PC-9 (cell line): ENCODE data around the gene SHC1. TPM values are rescaled to one million over a fixed set of nuclear protein-coding genes. Genes with fewer than 3 reads are reported as not detected.

Experiments used
- BruUV-seq: library from RNA; stranded (reverse); fragments of 400-500 nt; replicated peaks from 2 replicates; lab custom pipeline; 2021; lab: Mats Ljungman, UMichigan
- CTCF ChIA-PET: fragments of 300-600 bp; sonication (Branson Sonifier 250); formaldehyde crosslinking; loops from one replicate; lab custom pipeline; 2022; ENCODE audit warnings: antibody characterized with exemption; lab: Charles Lee
- POLR2A ChIA-PET: fragments of 300-600 bp; sonication (Branson Sonifier 250); formaldehyde crosslinking; loops from one replicate; lab custom pipeline; 2022; ENCODE audit warnings: antibody characterized with exemption; ENCODE audit not compliant: unreplicated experiment; lab: Charles Lee
- DNase-seq, 2 experiments: peaks; one replicate each; pipeline versions ENCODE4 v3.0.0 to v3.0.0-alpha.2; 2015 to 2022; ENCODE audit warnings: mixed read lengths in 1 of 2
- H2AFZ ChIP-seq: fragments of 200-600 bp; sonication (generic); 2 replicates; pipeline ENCODE4 v1.8.1; 2017; ENCODE audit warnings: antibody characterized with exemption
- H3F3A ChIP-seq: fragments of 200-600 bp; sonication (generic); 2 replicates; pipeline ENCODE4 v1.8.1; 2017; ENCODE audit warnings: antibody characterized with exemption, mild to moderate bottlenecking, low read depth; ENCODE audit not compliant: insufficient read depth
- H3K27ac ChIP-seq: fragments of 200-600 bp; sonication (generic); 2 replicates; pipeline ENCODE4 v1.6.1; 2016; ENCODE audit warnings: mixed run types
- H3K27me3 ChIP-seq: fragments of 200-600 bp; sonication (generic); 2 replicates; pipeline ENCODE4 v1.6.1; 2016; ENCODE audit warnings: low read depth, mixed run types; ENCODE audit not compliant: insufficient read depth
- H3K36me3 ChIP-seq: fragments of 200-600 bp; sonication (generic); 2 replicates; pipeline ENCODE4 v1.6.1; 2016; ENCODE audit warnings: low read depth, mixed run types
- H3K4me1 ChIP-seq: fragments of 200-600 bp; sonication (generic); replicated peaks from 2 replicates; pipeline ENCODE4 v1.6.1; 2016; ENCODE audit warnings: mixed run types; ENCODE audit not compliant: insufficient read depth
- H3K4me2 ChIP-seq: fragments of 200-600 bp; sonication (generic); 2 replicates; pipeline ENCODE4 v1.6.1; 2017; ENCODE audit warnings: mixed run types
- H3K4me3 ChIP-seq: fragments of 200-600 bp; sonication (generic); 2 replicates; pipeline ENCODE4 v1.6.1; 2016; ENCODE audit warnings: mixed run types
- H3K79me2 ChIP-seq: fragments of 200-600 bp; sonication (generic); 2 replicates; pipeline ENCODE4 v1.6.1; 2017; ENCODE audit warnings: low read depth, mixed run types
- H3K9me2 ChIP-seq: fragments of 200-600 bp; sonication (generic); 2 replicates; pipeline ENCODE4 v1.8.1; 2017; ENCODE audit warnings: mild to moderate bottlenecking; ENCODE audit not compliant: insufficient read depth
- H3K9me3 ChIP-seq: fragments of 200-600 bp; sonication (generic); 2 replicates; pipeline ENCODE4 v1.8.1; 2016; ENCODE audit warnings: low read depth; ENCODE audit not compliant: insufficient read depth
- H4K20me1 ChIP-seq: fragments of 200-600 bp; sonication (generic); 2 replicates; pipeline ENCODE4 v1.8.1; 2017; ENCODE audit not compliant: insufficient read depth
- CTCF ChIP-seq: fragments of 200-600 bp; sonication (generic); conservative IDR thresholded peaks from 2 replicates; pipeline ENCODE4 v1.6.1; 2017; ENCODE audit warnings: mixed run types, antibody characterized with exemption, mild to moderate bottlenecking, moderate library complexity
- EZH2 ChIP-seq: fragments of 200-600 bp; sonication (generic); IDR thresholded peaks from 2 replicates; pipeline ENCODE4 v1.8.0; 2017; ENCODE audit warnings: antibody characterized with exemption, low read depth
- intact Hi-C: fragments of 100-400 bp; cut with micrococcal nuclease; formaldehyde crosslinking; loops from one replicate; pipeline ENCODE4 v1.10.0; 2022; ENCODE audit not compliant: unreplicated experiment
- total RNA-seq: library from RNA; stranded (reverse); gene quantifications from 2 replicates; pipeline ENCODE4 v1.2.3, GENCODE V29; 2021

SHC1 gene
- total RNA-seq, 1 experiment from 2014 or later, result 210 TPM

- Histone ChIP-seq H2AFZ (peak within 1 kb of the TSS; percentile 76), H3K27ac (0 out of 2 replicates have a peak within 1 kb of the TSS, but pooled peaks have one; percentile 16), H3K9me2 (no peaks in the 10 kb centered on the region), H3K36me3 (no peaks in the 10 kb centered on the region), H3K9me3 (no peaks in the 10 kb centered on the region), H3K4me2 (peak within 1 kb of the TSS; percentile 91), H3K27me3 (no peaks in the 10 kb centered on the region), H3K4me1 (peaks cover 14% of the 10 kb centered on the region), H3F3A (peaks cover 19% of the 10 kb centered on the region), H4K20me1 (no peaks in the 10 kb centered on the region), H3K4me3 (peak within 1 kb of the TSS; percentile 75), H3K79me2 (peaks cover 10% of the 10 kb centered on the region)
- TF ChIP-seq EZH2 (no peak), CTCF (peak; percentile 56; the same call in 1 of the 2 replicates)
- BruUV-seq, result no TSS peak
- peak; percentile 82 to 84 for DNase-seq
- POLR2A ChIA-PET, result interaction anchor here (0.7 to 1.3 kb wide), 7 partner anchors 10 to 56 kb away, joined by 4 to 8 read pairs (median 5); partner anchors contain the start of genes LENEP and SHC1
- intact Hi-C loops, result loop anchor here (1.0 kb wide), 1 partner anchor 17 kb away; no protein-coding TSS in a partner anchor
- CTCF ChIA-PET, result interaction anchor here (0.5 to 0.9 kb wide), 6 partner anchors 9 to 396 kb away, joined by 3 to 9 read pairs (median 4); partner anchors contain the start of gene ADAM15
Observed at GRCh38 chr1:154955718-154956543, 14.6 kb downstream of the SHC1 start, which contains the start of gene PBXIP1. PBXIP1 (minus strand) TSS chr1:154956099; CDS start chr1:154953721, 2,378 bp downstream.

- Histone ChIP-seq H3K9me2 (no peaks in the 10 kb centered on the region), H3K27ac (0 out of 2 replicates have a peak overlapping the region, but pooled peaks have one; percentile 16), H3K9me3 (no peaks in the 10 kb centered on the region), H3K4me3 (peak overlapping the region; percentile 75), H3K4me2 (peak overlapping the region; percentile 91), H3K36me3 (no peaks in the 10 kb centered on the region), H3K79me2 (peaks cover 2% of the 10 kb centered on the region; the same call in 1 of the 2 replicates), H3K4me1 (peaks cover 8% of the 10 kb centered on the region; the same call in 1 of the 2 replicates), H3K27me3 (no peaks in the 10 kb centered on the region), H3F3A (peaks cover 19% of the 10 kb centered on the region), H4K20me1 (no peaks in the 10 kb centered on the region), H2AFZ (peak overlapping the region; percentile 76)
- ChIA-PET POLR2A (interaction anchor here (0.6 to 1.3 kb wide), 7 partner anchors 11 to 57 kb away, joined by 4 to 8 read pairs (median 5); partner anchors contain the start of genes LENEP and SHC1), CTCF (interaction anchor here (0.5 to 0.9 kb wide), 8 partner anchors 10 to 396 kb away, joined by 3 to 9 read pairs (median 4); partner anchors contain the start of gene ADAM15)
- peak in 1 of 2 experiments; percentile 46 for DNase-seq
- intact Hi-C loops, result no loop called here
- TF ChIP-seq EZH2, result no peak
- TF ChIP-seq CTCF, result no peak
- BruUV-seq, result no TSS peak
Observed at GRCh38 chr1:154955039-154955717, 15.4 kb downstream of the SHC1 start.

- H3K27me3 ChIP-seq, result no peaks in the 10 kb centered on the region
- CTCF ChIA-PET, result interaction anchor here (0.6 to 0.9 kb wide), 2 partner anchors 10 to 15 kb away, joined by 3 read pairs; no protein-coding TSS in a partner anchor
- no peaks in the 10 kb centered on the region for H3K9me3 ChIP-seq
- H3K4me1 ChIP-seq, result peaks cover 8% of the 10 kb centered on the region; the same call in 1 of the 2 replicates
- no peaks in the 10 kb centered on the region for H3K79me2 ChIP-seq
- no TSS peak for BruUV-seq
- H4K20me1 ChIP-seq, result no peaks in the 10 kb centered on the region
- H3K4me3 ChIP-seq, result no peak overlapping the region
- POLR2A ChIA-PET, result interaction anchor here (0.6 kb wide), 1 partner anchor 38 kb away, joined by 6 read pairs; no protein-coding TSS in a partner anchor
- intact Hi-C loops, result no loop called here
- H3K4me2 ChIP-seq, result no peak overlapping the region
- no peaks in the 10 kb centered on the region for H3K9me2 ChIP-seq
- no peaks in the 10 kb centered on the region for H3K36me3 ChIP-seq
- H2AFZ ChIP-seq, result no peak overlapping the region
- peaks cover 19% of the 10 kb centered on the region for H3F3A ChIP-seq
- TF ChIP-seq EZH2 (no peak), CTCF (no peak)
- no peak overlapping the region for H3K27ac ChIP-seq
- DNase-seq, result no peak
Observed at GRCh38 chr1:154954541-154954940, 16.0 kb downstream of the SHC1 start.
